H1 (cell line): ENCODE results near the gene TFCP2L1. TPM values are rescaled to one million over a fixed set of nuclear protein-coding genes. Genes with fewer than 3 reads are reported as not detected.

ENCODE experiments used
- CTCF ChIA-PET: fragments of 300-600 bp; sonication (Branson Sonifier 250); formaldehyde crosslinking; loops from one replicate; lab custom pipeline; 2021; ENCODE audit not compliant: partially characterized antibody; lab: Charles Lee
- POLR2A ChIA-PET: fragments of 300-600 bp; sonication (Branson Sonifier 250); formaldehyde crosslinking; loops from one replicate; lab custom pipeline; 2021; ENCODE audit warnings: inconsistent platforms; ENCODE audit not compliant: partially characterized antibody; lab: Charles Lee
- DNase-seq, 2 experiments: peaks; one replicate each; pipeline versions ENCODE4 v3.0.0 to v3.0.0-alpha.2; 2010 to 2022; ENCODE audit warnings: low spot score in 2 of 2, low read depth in 1 of 2, mixed read lengths in 1 of 2
- FAIRE-seq: peaks from 2 replicates; lab custom pipeline; 2011; peaks lifted over from hg19 to GRCh38; lab: Jason Lieb, UNC
- H2AFZ ChIP-seq: 2 replicates; pipeline ENCODE4 v1.8.1; 2012; ENCODE audit warnings: low read length, inconsistent platforms
- H2AK5ac ChIP-seq: 2 replicates; pipeline ENCODE4 v1.6.1; 2013; ENCODE audit warnings: low read depth, low read length
- H2BK120ac ChIP-seq: replicated peaks from 2 replicates; pipeline ENCODE3; 2013; ENCODE audit warnings: low read depth, low read length, inconsistent platforms
- H2BK12ac ChIP-seq: 2 replicates; pipeline ENCODE4 v1.6.1; 2013; ENCODE audit warnings: low read depth, low read length
- H2BK15ac ChIP-seq: 2 replicates; pipeline ENCODE4 v1.6.1; 2013; ENCODE audit warnings: low read length
- H2BK20ac ChIP-seq: 2 replicates; pipeline ENCODE4 v1.6.1; 2013; ENCODE audit warnings: low read length
- H2BK5ac ChIP-seq: 2 replicates; pipeline ENCODE4 v1.6.1; 2013; ENCODE audit warnings: low read depth, low read length
- H3K14ac ChIP-seq: 2 replicates; pipeline ENCODE4 v1.6.1; 2013; ENCODE audit warnings: inconsistent platforms; ENCODE audit not compliant: insufficient read length
- H3K18ac ChIP-seq: 2 replicates; pipeline ENCODE4 v1.6.1; 2013; ENCODE audit warnings: low read length; ENCODE audit errors: extremely low read depth
- H3K23ac ChIP-seq: 2 replicates; pipeline ENCODE4 v1.6.1; 2013; ENCODE audit warnings: inconsistent platforms; ENCODE audit not compliant: insufficient read length
- H3K23me2 ChIP-seq: 2 replicates; pipeline ENCODE4 v1.6.1; 2013; ENCODE audit warnings: low read depth, low read length
- H3K27ac ChIP-seq: 2 replicates; pipeline ENCODE4 v1.6.1; 2011; ENCODE audit warnings: low read depth, low read length, inconsistent platforms
- H3K27me3 ChIP-seq, 4 experiments: replicated peaks in 1 of 4; 1 replicate in 1 of 4; 2 replicates in 3 of 4; pipeline versions ENCODE4 v1.6.1 to v1.8.1; 2011 to 2013; ENCODE audit warnings: low read length in 3 of 4, mild to moderate bottlenecking in 3 of 4, inconsistent platforms in 2 of 4, mixed read lengths in 2 of 4, moderate library complexity in 1 of 4; ENCODE audit not compliant: control insufficient read depth in 3 of 4, insufficient read depth in 3 of 4; ENCODE audit errors: extremely low read depth in 1 of 4
- H3K36me3 ChIP-seq, 4 experiments: 2 replicates each; pipeline versions ENCODE4 v1.6.1 to v1.8.1; 2011 to 2013; ENCODE audit warnings: mild to moderate bottlenecking in 4 of 4, low read length in 3 of 4, moderate library complexity in 2 of 4, control low read depth in 1 of 4, inconsistent platforms in 1 of 4; ENCODE audit not compliant: insufficient read depth in 4 of 4, control insufficient read depth in 2 of 4
- H3K4ac ChIP-seq: replicated peaks from 2 replicates; pipeline ENCODE3; 2013; ENCODE audit warnings: low read length, low read depth, mixed read lengths, inconsistent platforms; ENCODE audit not compliant: insufficient read length
- H3K4me1 ChIP-seq, 4 experiments: replicated peaks in 1 of 4; 1 replicate in 1 of 4; 2 replicates in 3 of 4; pipeline versions ENCODE4 v1.6.1 to v1.8.1; 2011 to 2013; ENCODE audit warnings: low read length in 3 of 4, inconsistent platforms in 2 of 4, mixed read lengths in 1 of 4; ENCODE audit not compliant: insufficient read depth in 4 of 4, control insufficient read depth in 3 of 4
- H3K4me2 ChIP-seq, 2 experiments: 2 replicates each; pipeline versions ENCODE4 v1.6.1 to v1.8.1; 2011 to 2013; ENCODE audit warnings: low read depth in 2 of 2, low read length in 2 of 2, control low read depth in 1 of 2, inconsistent platforms in 1 of 2, mild to moderate bottlenecking in 1 of 2; ENCODE audit not compliant: insufficient read depth in 1 of 2
- H3K4me3 ChIP-seq, 4 experiments: fragments of 200-600, 300-600 bp in 1 of 4; sonication (generic), shearing (Covaris generic), sonication (Bioruptor Twin) in 1 of 4; 2 replicates each; pipeline versions ENCODE4 v1.5.1 to v1.8.1; 2011 to 2016; ENCODE audit warnings: low read length in 4 of 4, low read depth in 3 of 4, control low read depth in 2 of 4, inconsistent platforms in 2 of 4, mild to moderate bottlenecking in 2 of 4, mixed read lengths in 1 of 4, moderate library complexity in 1 of 4; ENCODE audit not compliant: insufficient read depth in 2 of 4; ENCODE audit errors: extremely low read depth in 1 of 4
- H3K56ac ChIP-seq: replicated peaks from 2 replicates; pipeline ENCODE3; 2013; ENCODE audit warnings: low read depth, mild to moderate bottlenecking, mixed read lengths, low read length, inconsistent platforms; ENCODE audit not compliant: insufficient read length
- H3K79me1 ChIP-seq: 2 replicates; pipeline ENCODE4 v1.6.1; 2013; ENCODE audit warnings: low read depth, low read length, control low read depth
- H3K79me2 ChIP-seq, 2 experiments: 2 replicates each; pipeline versions ENCODE4 v1.6.1 to v1.8.1; 2012 to 2013; ENCODE audit warnings: low read length in 2 of 2, mild to moderate bottlenecking in 2 of 2, inconsistent platforms in 1 of 2; ENCODE audit not compliant: insufficient read depth in 2 of 2, control insufficient read depth in 1 of 2
- H3K9ac ChIP-seq, 4 experiments: replicated peaks in 1 of 4; 1 replicate in 1 of 4; 2 replicates in 3 of 4; pipeline versions ENCODE4 v1.6.1 to v1.8.1; 2011 to 2013; ENCODE audit warnings: low read depth in 3 of 4, low read length in 3 of 4, control low read depth in 2 of 4, mild to moderate bottlenecking in 2 of 4, moderate library complexity in 2 of 4, inconsistent platforms in 1 of 4; ENCODE audit errors: extremely low read depth in 1 of 4
- H3K9me3 ChIP-seq, 2 experiments: 2 replicates each; pipeline versions ENCODE4 v1.6.1 to v1.8.1; 2012 to 2013; ENCODE audit warnings: mild to moderate bottlenecking in 2 of 2, moderate library complexity in 2 of 2, control low read depth in 1 of 2, inconsistent platforms in 1 of 2, low read depth in 1 of 2, low read length in 1 of 2, mixed read lengths in 1 of 2; ENCODE audit not compliant: insufficient read depth in 2 of 2
- H4K20me1 ChIP-seq, 2 experiments: replicated peaks in 1 of 2; 2 replicates each; pipeline versions ENCODE3 to v1.8.1; 2011 to 2013; ENCODE audit warnings: inconsistent platforms in 2 of 2, low read length in 2 of 2, mild to moderate bottlenecking in 1 of 2; ENCODE audit not compliant: insufficient read depth in 2 of 2, control insufficient read depth in 1 of 2
- H4K5ac ChIP-seq: 2 replicates; pipeline ENCODE4 v1.6.1; 2013; ENCODE audit warnings: low read length, low read depth, mixed read lengths, inconsistent platforms; ENCODE audit not compliant: insufficient read length
- H4K8ac ChIP-seq: 2 replicates; pipeline ENCODE4 v1.8.0; 2013; ENCODE audit warnings: mild to moderate bottlenecking, moderate library complexity, low read length, inconsistent platforms; ENCODE audit not compliant: insufficient read depth; ENCODE audit errors: extremely low read depth
- H4K91ac ChIP-seq: replicated peaks from 2 replicates; pipeline ENCODE3; 2013; ENCODE audit warnings: low read length, mixed read lengths, inconsistent platforms; ENCODE audit not compliant: insufficient read length
- ATF3 ChIP-seq: IDR thresholded peaks from 2 replicates; pipeline ENCODE4 v1.6.1; 2011; ENCODE audit warnings: low read depth, mild to moderate bottlenecking, low read length; ENCODE audit not compliant: insufficient read depth
- CBX5 ChIP-seq: fragments of 300-800, 300-1000 bp; sonication (generic); IDR thresholded peaks from 2 replicates; pipeline ENCODE4 v1.7.1; 2016; ENCODE audit warnings: antibody characterized with exemption, low read length, low read depth
- CBX8 ChIP-seq: fragments of 300-800, 300-1000 bp; sonication (generic); IDR thresholded peaks from 2 replicates; pipeline ENCODE4 v1.7.1; 2016; ENCODE audit warnings: low read depth, low read length, borderline replicate concordance
- CREB1 ChIP-seq: IDR thresholded peaks from 2 replicates; pipeline ENCODE4 v1.6.1; 2012; ENCODE audit warnings: inconsistent platforms
- CTBP2 ChIP-seq: IDR thresholded peaks from 2 replicates; pipeline ENCODE4 v1.7.0; 2011; ENCODE audit warnings: borderline replicate concordance, mild to moderate bottlenecking, moderate library complexity, mixed read lengths, low read length; ENCODE audit not compliant: insufficient read depth, insufficient read length
- JUN ChIP-seq: IDR thresholded peaks from 2 replicates; pipeline ENCODE4 v1.6.1; 2011; ENCODE audit warnings: low read depth, mild to moderate bottlenecking, improper control_type of control experiment, low read length
- MAFK ChIP-seq: IDR thresholded peaks from 2 replicates; pipeline ENCODE4 v1.6.1; 2012; ENCODE audit warnings: low read depth, mild to moderate bottlenecking, improper control_type of control experiment, low read length
- PHF8 ChIP-seq: fragments of 200-600 bp; sonication (generic); conservative IDR thresholded peaks from 2 replicates; pipeline ENCODE4 v1.7.1; 2012; ENCODE audit warnings: low read depth, mild to moderate bottlenecking, inconsistent platforms, low read length, moderate library complexity
- RAD21 ChIP-seq, 2 experiments: IDR thresholded peaks in 1 of 2; conservative IDR thresholded peaks in 1 of 2; 2 replicates each; pipeline ENCODE4 v1.6.1; 2011; ENCODE audit warnings: low read depth in 2 of 2, low read length in 2 of 2, improper control_type of control experiment in 1 of 2, inconsistent platforms in 1 of 2, mild to moderate bottlenecking in 1 of 2, moderate library complexity in 1 of 2
- RFX5 ChIP-seq: IDR thresholded peaks from 2 replicates; pipeline ENCODE4 v1.6.1; 2011; ENCODE audit warnings: low read depth, low read length, improper control_type of control experiment, borderline replicate concordance
- RXRA ChIP-seq: IDR thresholded peaks from 2 replicates; pipeline ENCODE4 v1.6.1; 2011; ENCODE audit warnings: low read depth, mild to moderate bottlenecking, low read length, moderate library complexity; ENCODE audit not compliant: insufficient read depth
- SIRT6 ChIP-seq: IDR thresholded peaks from one replicate; pipeline ENCODE4 v1.7.1; 2012; ENCODE audit warnings: low read length, inconsistent platforms
- YY1 ChIP-seq: IDR thresholded peaks from 2 replicates; pipeline ENCODE4 v1.6.1; 2011; ENCODE audit warnings: low read depth, mild to moderate bottlenecking, low read length
- ZNF274 ChIP-seq: IDR thresholded peaks from 2 replicates; pipeline ENCODE4 v1.7.0; 2012; ENCODE audit warnings: low read length, borderline replicate concordance; ENCODE audit errors: extremely low read depth
- WGBS, 2 experiments: shearing (Covaris generic) in 1 of 2; methylation state at CpG; one replicate each; pipeline versions ENCODE4 v1.1.6 to v1.1.7; 2013 to 2015; ENCODE audit warnings: low lambda C conversion rate in 2 of 2, mixed read lengths in 2 of 2, inconsistent platforms in 1 of 2, low coverage in 1 of 2, missing lambda C conversion rate in 1 of 2; ENCODE audit not compliant: insufficient replicate concordance in 2 of 2, insufficient coverage in 1 of 2, insufficient read length in 1 of 2; ENCODE audit errors: extremely low coverage in 1 of 2, missing lambda C conversion rate in 1 of 2; 5-methylcytosine and 5-hydroxymethylcytosine counted together
- polyA plus RNA-seq, 7 experiments: library from polyadenylated mRNA; depleted of rRNA in 3 of 7; stranded (reverse) in 5 of 7; unstranded in 2 of 7; fragments of >200 nt in 5 of 7; fragments of 200-250 nt in 2 of 7; gene quantifications; 1 replicate in 5 of 7; 2 replicates in 1 of 7; 4 replicates in 1 of 7; pipeline versions ENCODE4 v1.2.1 to v1.2.3, GENCODE V29; 2011 to 2013; ENCODE audit warnings: missing spikeins in 2 of 7, mixed read lengths in 2 of 7
- total RNA-seq: library from RNA; stranded (reverse); fragmentation: NEBNext Ultra II Directional; extraction: Animal tissue kit (Norgen Biotek cat#: 25700); gene quantifications from 2 replicates; pipeline ENCODE4 v1.2.1, GENCODE V29; 2021

TFCP2L1 gene
- total and polyA plus RNA-seq, 2 of the 8 experiments (the other 6 are each of a cell fraction or from before 2014, with no cell fraction given), result 1.5 to 3.8 TPM

GRCh38 chr2:121321476-121321875 lies 36.5 kb upstream of the TFCP2L1 start:
- no peak overlapping the region for H4K8ac ChIP-seq
- no peaks in the 10 kb centered on the region for H4K20me1 ChIP-seq
- H3K4me3 ChIP-seq, result no peak overlapping the region
- H3K18ac ChIP-seq, result no peak overlapping the region
- no peak overlapping the region for H3K4me2 ChIP-seq
- H2BK15ac ChIP-seq, result no peak overlapping the region
- no peak overlapping the region for H3K23ac ChIP-seq
- H2BK5ac ChIP-seq, result no peak overlapping the region
- FAIRE-seq (no peak), DNase-seq (no peak)
- no peaks in the 10 kb centered on the region for H3K79me2 ChIP-seq
- no peaks in the 10 kb centered on the region for H3K4me1 ChIP-seq
- no peaks in the 10 kb centered on the region for H3K27me3 ChIP-seq
- no peaks in the 10 kb centered on the region for H3K9me3 ChIP-seq
- no peak overlapping the region for H2AK5ac ChIP-seq
- no peak overlapping the region for H2BK12ac ChIP-seq
- no peaks in the 10 kb centered on the region for H3K23me2 ChIP-seq
- H3K56ac ChIP-seq, result no peak overlapping the region
- H4K5ac ChIP-seq, result no peak overlapping the region
- no peak overlapping the region for H2BK120ac ChIP-seq
- no peak overlapping the region for H3K14ac ChIP-seq
- H3K36me3 ChIP-seq, result no peaks in the 10 kb centered on the region
- H2BK20ac ChIP-seq, result no peak overlapping the region
- WGBS, 2 experiments, result 90% methylated on average over 8 of the region's 8 CpGs; no CpG with 5 or more reads in 1 of the 2 experiments
- H4K91ac ChIP-seq, result no peak overlapping the region
- H3K4ac ChIP-seq, result no peak overlapping the region
- no peak overlapping the region for H3K9ac ChIP-seq
- H3K79me1 ChIP-seq, result no peaks in the 10 kb centered on the region
- H2AFZ ChIP-seq, result no peak overlapping the region
- no peak overlapping the region for H3K27ac ChIP-seq
- CTCF ChIA-PET, result interaction anchor here (0.7 to 6.6 kb wide), 13 partner anchors 10 to 385 kb away, joined by 3 to 36 read pairs (median 5); no protein-coding TSS in a partner anchor
- POLR2A ChIA-PET, result no interaction called here
- TF ChIP-seq CBX5 (no peak), RXRA (no peak), RAD21 (IDR thresholded peaks at IDR 0.05 in 1 of 2, conservative IDR thresholded peaks at IDR 0.05 in 1 of 2; ENCODE audit: low read depth in 2 of 2, low read length in 2 of 2) (no peak), ZNF274 (no peak), YY1 (no peak), RFX5 (no peak), PHF8 (no peak), CBX8 (no peak), ATF3 (no peak), CREB1 (no peak), JUN (no peak), CTBP2 (no peak), MAFK (no peak), SIRT6 (no peak)
